ENCODE measurements around the gene GJC2. TPM values are rescaled to one million over a fixed set of nuclear protein-coding genes. Genes with fewer than 3 reads are reported as not detected.

The GJC2 gene
- total and polyA plus RNA-seq, 2 donors (not counting 3 experiments of a cell fraction or from before 2014, with no cell fraction given): 0.58 to 1.2 TPM

DNA sequence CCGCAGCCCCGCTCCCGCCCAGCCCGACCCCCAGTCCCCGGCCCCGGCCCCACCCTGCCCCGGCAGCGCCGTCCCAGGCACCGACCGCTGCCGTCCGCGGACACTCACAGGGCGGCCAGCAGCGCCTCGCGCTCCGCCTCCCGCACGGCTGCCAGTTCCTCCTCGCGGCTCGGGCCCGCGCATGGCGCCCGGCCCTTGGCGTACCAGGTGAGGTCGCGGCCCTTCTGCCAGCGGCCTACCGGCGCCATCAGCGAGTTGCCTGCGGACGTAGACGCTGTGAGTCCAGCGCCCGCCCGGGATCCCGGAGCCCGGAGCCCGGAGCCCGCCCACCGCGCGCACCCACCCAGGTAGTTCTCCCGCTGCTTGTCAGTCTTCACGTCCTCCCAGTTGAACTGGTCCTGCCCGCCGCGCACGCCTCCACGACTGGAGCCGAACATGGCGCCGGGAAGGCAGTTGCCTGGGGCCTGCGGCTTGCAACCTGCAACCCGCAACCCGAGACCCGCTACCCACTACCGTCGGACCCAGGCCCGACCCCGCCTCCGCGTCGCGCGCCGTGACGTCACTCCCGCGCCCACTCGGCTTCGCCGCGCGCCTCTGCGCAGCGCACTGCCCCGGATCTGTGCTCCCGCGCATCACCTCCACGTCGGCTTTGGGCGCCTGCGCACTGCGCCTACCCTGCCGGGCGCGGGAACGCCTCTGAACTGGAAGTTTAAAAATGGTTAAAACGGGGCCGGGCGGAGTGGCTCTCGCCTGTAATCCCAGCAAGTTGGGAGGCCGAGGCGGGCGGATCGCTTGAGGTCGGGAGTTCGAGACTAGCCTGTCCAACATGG, 46.7 kb upstream of the GJC2 start, which contains the start of gene C1orf35:
TSS of gene C1orf35 (minus strand) at position 535 of the 830 bp plus-strand sequence. CDS start at position 437, 98 bp downstream.
- H3K9ac ChIP-seq (replicated peaks; ENCODE audit: extremely low read depth, insufficient read depth, low read length): peak within 1 kb of the TSS; percentile 41
- H3K79me2 ChIP-seq (ENCODE audit: control insufficient read depth, insufficient read depth, low read length): peaks cover 28% of the 10 kb centered on the region
- H3K4me3 ChIP-seq (replicated peaks in 1 of 3; ENCODE audit: insufficient read depth in 1 of 3, low read depth in 1 of 3, low read length in 3 of 3): peak within 1 kb of the TSS; percentile 53 to 57 (median 53)
- H2AFZ ChIP-seq (ENCODE audit: low read depth, low read length): peak within 1 kb of the TSS; percentile 88
- H3K36me3 ChIP-seq (ENCODE audit: control insufficient read depth in 2 of 2, extremely low read depth in 1 of 2, insufficient read depth in 2 of 2, low read length in 2 of 2): peaks cover 7 to 28% of the 10 kb centered on the region in 2 experiments
- dilution Hi-C loops (cut with MboI; ENCODE audit: extremely low pct_ligation_motif_present, low sequenced_read_pairs): no loop called here
- H3K9me1 ChIP-seq (replicated peaks; ENCODE audit: control insufficient read depth, extremely low read depth, insufficient read depth, low read length): no peaks in the 10 kb centered on the region
- H3K4me1 ChIP-seq (ENCODE audit: control insufficient read depth, extremely low read depth, insufficient read depth, low read length): peaks cover 10% of the 10 kb centered on the region
- POLR2A ChIA-PET: no interaction called here
- peak within 1 kb of the TSS; percentile 69 for H3K4me2 ChIP-seq (ENCODE audit: insufficient read depth, low read length)
- H3K27ac ChIP-seq (ENCODE audit: insufficient read depth, low read depth, low read length): peak within 1 kb of the TSS; percentile 5
- TF ChIP-seq MYC (IDR thresholded peaks at IDR 0.05; ENCODE audit: low read depth, low read length): no peak
- peak; percentile 19 for TF ChIP-seq JUN (IDR thresholded peaks at IDR 0.05; ENCODE audit: borderline replicate concordance, insufficient read depth, insufficient read length, low read depth)
- intact Hi-C loops (cut with micrococcal nuclease): loop anchor here (1.0 kb wide), 4 partner anchors 18 to 104 kb away; partner anchors contain the start of genes ARF1 and IBA57
- no peaks in the 10 kb centered on the region for H3K9me3 ChIP-seq (replicated peaks; ENCODE audit: control insufficient read depth, insufficient read depth, low read length)
- peak; percentile 95 for DNase-seq (ENCODE audit: low read depth, low spot score)
- no peaks in the 10 kb centered on the region for H4K20me1 ChIP-seq (replicated peaks; ENCODE audit: control insufficient read depth, extremely low read depth, insufficient read depth, low read length)
- no peaks in the 10 kb centered on the region for H3K27me3 ChIP-seq (ENCODE audit: control insufficient read depth in 2 of 2, insufficient read depth in 2 of 2, low read length in 2 of 2)
- FAIRE-seq: peak; percentile 86
- CTCF ChIA-PET: interaction anchor here (1.0 kb wide), 1 partner anchor 104 kb away, joined by 3 read pairs; no protein-coding TSS in a partner anchor
- TSS peak; percentile 6 for BruUV-seq (replicated peaks)

DNA sequence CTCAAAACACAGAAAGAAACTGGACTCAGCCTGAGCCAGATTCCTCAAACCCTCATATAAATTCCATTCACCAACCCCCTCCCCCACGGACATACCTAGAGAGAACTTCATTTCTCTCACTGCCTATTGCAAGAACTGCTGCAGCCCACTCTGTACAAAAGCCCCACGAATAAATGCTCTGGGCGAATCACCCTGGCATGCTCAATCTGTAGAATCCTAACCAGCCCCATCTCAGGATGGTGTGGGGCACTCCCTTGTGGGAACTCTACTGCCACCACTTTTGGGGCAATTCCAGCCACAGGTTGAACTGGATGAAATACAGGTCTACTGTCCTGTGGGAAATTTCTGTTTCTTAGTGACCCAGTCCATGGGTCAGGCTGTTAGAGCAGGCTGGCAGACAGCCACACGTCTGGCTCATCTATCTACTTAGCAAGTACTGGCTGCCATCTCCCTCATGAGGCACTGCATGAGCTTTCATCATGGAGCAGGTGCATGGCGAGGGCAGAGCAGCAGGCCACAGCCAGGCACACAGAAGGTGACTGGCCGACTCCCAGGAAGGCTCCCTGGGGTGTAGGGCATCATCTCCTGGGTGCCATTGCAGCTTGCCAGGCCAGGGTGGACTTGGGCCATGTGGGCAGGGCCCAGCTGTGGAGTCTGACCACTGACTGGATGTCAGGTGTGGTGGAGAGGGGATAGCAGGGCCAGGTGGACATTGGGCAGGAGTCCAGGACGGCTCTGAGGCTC, 45.0 kb upstream of the GJC2 start:
- no TSS peak for BruUV-seq (replicated peaks)
- intact Hi-C loops (cut with micrococcal nuclease): loop anchor here (5.0 kb wide), 1 partner anchor 353 kb away; a partner anchor contains a TSS
- H3K27ac ChIP-seq (ENCODE audit: insufficient read depth, low read depth, low read length): no peak overlapping the region
- H3K27me3 ChIP-seq (ENCODE audit: control insufficient read depth in 2 of 2, insufficient read depth in 2 of 2, low read length in 2 of 2): no peaks in the 10 kb centered on the region
- no peak overlapping the region for H3K9ac ChIP-seq (replicated peaks; ENCODE audit: extremely low read depth, insufficient read depth, low read length)
- dilution Hi-C loops (cut with MboI; ENCODE audit: extremely low pct_ligation_motif_present, low sequenced_read_pairs): no loop called here
- POLR2A ChIA-PET: no interaction called here
- H2AFZ ChIP-seq (ENCODE audit: low read depth, low read length): no peak overlapping the region
- peaks cover 16% of the 10 kb centered on the region for H3K4me1 ChIP-seq (ENCODE audit: control insufficient read depth, extremely low read depth, insufficient read depth, low read length)
- TF ChIP-seq EZH2 (IDR thresholded peaks at IDR 0.05; ENCODE audit: borderline replicate concordance, low read depth, low read length, severe bottlenecking): no peak
- no peak for TF ChIP-seq FOS (IDR thresholded peaks at IDR 0.05; ENCODE audit: borderline replicate concordance, insufficient read depth, low read length)
- TF ChIP-seq GATA2 (IDR thresholded peaks at IDR 0.05; ENCODE audit: insufficient read depth, insufficient read length, low read depth, low read length): no peak
- TF ChIP-seq POLR2A (IDR thresholded peaks at IDR 0.05; ENCODE audit: low read depth, low read length): no peak
- TF ChIP-seq POLR2AphosphoS5 (IDR thresholded peaks at IDR 0.05; ENCODE audit: insufficient read depth, low read depth, low read length): no peak
- TF ChIP-seq JUN (IDR thresholded peaks at IDR 0.05; ENCODE audit: borderline replicate concordance, insufficient read depth, insufficient read length, low read depth): no peak
- no peak for TF ChIP-seq MYC (IDR thresholded peaks at IDR 0.05; ENCODE audit: low read depth, low read length)
- TF ChIP-seq, protein P1, sequence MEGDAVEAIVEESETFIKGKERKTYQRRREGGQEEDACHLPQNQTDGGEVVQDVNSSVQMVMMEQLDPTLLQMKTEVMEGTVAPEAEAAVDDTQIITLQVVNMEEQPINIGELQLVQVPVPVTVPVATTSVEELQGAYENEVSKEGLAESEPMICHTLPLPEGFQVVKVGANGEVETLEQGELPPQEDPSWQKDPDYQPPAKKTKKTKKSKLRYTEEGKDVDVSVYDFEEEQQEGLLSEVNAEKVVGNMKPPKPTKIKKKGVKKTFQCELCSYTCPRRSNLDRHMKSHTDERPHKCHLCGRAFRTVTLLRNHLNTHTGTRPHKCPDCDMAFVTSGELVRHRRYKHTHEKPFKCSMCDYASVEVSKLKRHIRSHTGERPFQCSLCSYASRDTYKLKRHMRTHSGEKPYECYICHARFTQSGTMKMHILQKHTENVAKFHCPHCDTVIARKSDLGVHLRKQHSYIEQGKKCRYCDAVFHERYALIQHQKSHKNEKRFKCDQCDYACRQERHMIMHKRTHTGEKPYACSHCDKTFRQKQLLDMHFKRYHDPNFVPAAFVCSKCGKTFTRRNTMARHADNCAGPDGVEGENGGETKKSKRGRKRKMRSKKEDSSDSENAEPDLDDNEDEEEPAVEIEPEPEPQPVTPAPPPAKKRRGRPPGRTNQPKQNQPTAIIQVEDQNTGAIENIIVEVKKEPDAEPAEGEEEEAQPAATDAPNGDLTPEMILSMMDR (IDR thresholded peaks at IDR 0.05; ENCODE audit: extremely low read depth in 1 of 2, insufficient read depth in 1 of 2, low read depth in 1 of 2, low read length in 2 of 2): no peak
- TF ChIP-seq, protein P2, sequence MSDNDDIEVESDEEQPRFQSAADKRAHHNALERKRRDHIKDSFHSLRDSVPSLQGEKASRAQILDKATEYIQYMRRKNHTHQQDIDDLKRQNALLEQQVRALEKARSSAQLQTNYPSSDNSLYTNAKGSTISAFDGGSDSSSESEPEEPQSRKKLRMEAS (IDR thresholded peaks at IDR 0.05; ENCODE audit: insufficient read depth, insufficient read length): no peak
- no peaks in the 10 kb centered on the region for H3K9me1 ChIP-seq (replicated peaks; ENCODE audit: control insufficient read depth, extremely low read depth, insufficient read depth, low read length)
- FAIRE-seq (no peak), DNase-seq (ENCODE audit: low read depth, low spot score) (no peak)
- CTCF ChIA-PET: no interaction called here
- H4K20me1 ChIP-seq (replicated peaks; ENCODE audit: control insufficient read depth, extremely low read depth, insufficient read depth, low read length): no peaks in the 10 kb centered on the region
- H3K4me3 ChIP-seq (replicated peaks in 1 of 3; ENCODE audit: insufficient read depth in 1 of 3, low read depth in 1 of 3, low read length in 3 of 3): no peak overlapping the region
- H3K9me3 ChIP-seq (replicated peaks; ENCODE audit: control insufficient read depth, insufficient read depth, low read length): no peaks in the 10 kb centered on the region
- no peak overlapping the region for H3K4me2 ChIP-seq (ENCODE audit: insufficient read depth, low read length)
- peaks cover 24% of the 10 kb centered on the region for H3K79me2 ChIP-seq (ENCODE audit: control insufficient read depth, insufficient read depth, low read length)
- H3K36me3 ChIP-seq (ENCODE audit: control insufficient read depth in 2 of 2, extremely low read depth in 1 of 2, insufficient read depth in 2 of 2, low read length in 2 of 2): peaks cover 0 to 15% of the 10 kb centered on the region in 2 experiments

Data from endothelial cell of umbilical vein (primary cell).